ENCODE results near the gene MEF2A. TPM values are rescaled to one million over a fixed set of nuclear protein-coding genes. Genes with fewer than 3 reads are reported as not detected.
A peak's percentile ranks its signal among the peaks of the same experiment; 100 is the strongest.

Gene MEF2A
- total and polyA plus RNA-seq, 2 experiments from 2014 or later = 91.7 to 556 TPM

DNA sequence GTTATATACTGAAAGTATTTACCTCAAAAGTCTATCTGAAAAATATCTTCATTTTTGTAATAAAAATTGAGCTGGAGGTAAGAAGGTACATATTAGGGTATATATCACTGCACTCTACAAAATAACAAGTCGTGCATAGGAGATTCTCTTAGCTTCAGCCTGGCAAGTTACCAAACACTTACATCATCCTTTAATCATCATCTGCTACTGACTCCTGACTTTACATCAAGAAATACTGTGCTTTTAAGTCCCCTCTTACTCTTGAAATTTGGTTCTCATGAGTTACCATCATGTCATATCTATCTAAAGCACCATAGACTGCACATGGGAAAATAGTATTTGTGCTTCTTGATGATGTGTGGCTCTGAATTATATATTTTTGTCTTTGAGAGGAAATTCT lies 116.7 kb downstream of the MEF2A start:
- TF ChIP-seq, protein P1, sequence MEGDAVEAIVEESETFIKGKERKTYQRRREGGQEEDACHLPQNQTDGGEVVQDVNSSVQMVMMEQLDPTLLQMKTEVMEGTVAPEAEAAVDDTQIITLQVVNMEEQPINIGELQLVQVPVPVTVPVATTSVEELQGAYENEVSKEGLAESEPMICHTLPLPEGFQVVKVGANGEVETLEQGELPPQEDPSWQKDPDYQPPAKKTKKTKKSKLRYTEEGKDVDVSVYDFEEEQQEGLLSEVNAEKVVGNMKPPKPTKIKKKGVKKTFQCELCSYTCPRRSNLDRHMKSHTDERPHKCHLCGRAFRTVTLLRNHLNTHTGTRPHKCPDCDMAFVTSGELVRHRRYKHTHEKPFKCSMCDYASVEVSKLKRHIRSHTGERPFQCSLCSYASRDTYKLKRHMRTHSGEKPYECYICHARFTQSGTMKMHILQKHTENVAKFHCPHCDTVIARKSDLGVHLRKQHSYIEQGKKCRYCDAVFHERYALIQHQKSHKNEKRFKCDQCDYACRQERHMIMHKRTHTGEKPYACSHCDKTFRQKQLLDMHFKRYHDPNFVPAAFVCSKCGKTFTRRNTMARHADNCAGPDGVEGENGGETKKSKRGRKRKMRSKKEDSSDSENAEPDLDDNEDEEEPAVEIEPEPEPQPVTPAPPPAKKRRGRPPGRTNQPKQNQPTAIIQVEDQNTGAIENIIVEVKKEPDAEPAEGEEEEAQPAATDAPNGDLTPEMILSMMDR (IDR thresholded peaks at IDR 0.05; ENCODE audit: low read depth, low read length) = no peak
- Histone ChIP-seq H3K36me3 (peaks cover 51% of the 10 kb centered on the region), H3K27ac (peak overlapping the region; percentile 66), H3K27me3 (no peaks in the 10 kb centered on the region), H3K4me3 (no peak overlapping the region), H3K4me1 (ENCODE audit: low read depth) (no peaks in the 10 kb centered on the region), H3K9me3 (ENCODE audit: low read depth) (no peaks in the 10 kb centered on the region)
- peak in 1 of 2 donors; percentile 88 for DNase-seq (ENCODE audit: low read depth in 1 of 2, low spot score in 1 of 2)

DNA sequence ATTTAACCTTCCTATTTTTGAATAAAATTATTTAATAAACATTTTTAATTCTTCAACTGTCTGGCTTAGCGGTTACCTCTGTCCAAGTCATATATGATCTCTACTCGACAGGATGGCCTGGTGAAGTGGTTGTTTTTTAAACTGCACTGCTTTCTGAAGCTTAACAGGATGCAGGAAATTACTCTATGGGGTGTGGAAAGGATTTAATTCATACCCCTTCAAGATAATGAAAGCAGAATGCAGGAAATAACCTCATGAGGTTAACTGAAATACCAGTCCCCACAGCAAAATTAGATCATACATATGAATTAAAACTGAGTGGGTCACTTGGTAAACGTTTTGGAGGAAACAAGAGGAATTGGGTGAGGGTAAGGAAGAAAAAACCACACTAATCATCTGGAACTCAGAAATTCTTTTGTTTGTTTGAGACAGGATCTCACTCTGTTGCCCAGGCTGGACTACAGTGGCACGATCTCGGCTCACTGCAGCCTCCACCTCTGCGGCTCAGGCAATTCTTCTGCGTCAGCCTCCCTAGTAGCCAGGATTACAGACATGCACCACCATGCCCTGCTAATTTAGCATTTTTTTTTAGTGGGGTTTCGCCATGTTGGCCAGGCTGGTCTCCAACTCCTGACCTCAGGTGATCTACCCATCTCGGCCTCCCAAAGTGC lies 117.4 kb downstream of the MEF2A start:
- peak in 1 of 2 donors; percentile 58 for DNase-seq (ENCODE audit: low read depth in 1 of 2, low spot score in 1 of 2)
- peak overlapping the region; percentile 66 for H3K27ac ChIP-seq

DNA sequence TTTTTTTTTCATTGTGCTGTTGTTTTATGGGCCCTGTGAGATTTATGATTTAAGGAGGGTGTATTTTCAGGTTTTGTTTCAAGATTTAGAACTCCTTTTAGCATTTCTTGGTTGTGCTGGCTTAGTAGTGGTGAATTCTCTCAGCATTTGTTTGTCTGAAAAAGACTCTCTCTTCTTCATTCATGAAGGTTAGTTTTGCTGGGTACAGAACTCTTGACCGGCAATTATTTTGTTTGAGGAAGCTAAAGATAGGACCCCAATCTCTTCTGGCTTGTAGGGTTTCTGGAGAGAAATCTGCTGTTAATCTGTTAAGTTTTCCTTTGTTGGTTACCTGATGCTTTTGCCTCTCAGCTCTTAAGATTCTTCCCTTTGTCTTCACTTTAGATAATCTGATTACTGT lies 120.5 kb downstream of the MEF2A start:
- no peak for DNase-seq (ENCODE audit: low read depth in 1 of 2, low spot score in 1 of 2)
- TF ChIP-seq, protein P1 (IDR thresholded peaks at IDR 0.05; ENCODE audit: low read depth, low read length) = no peak
- Histone ChIP-seq H3K36me3 (peaks cover 41% of the 10 kb centered on the region), H3K9me3 (ENCODE audit: low read depth) (no peaks in the 10 kb centered on the region), H3K27me3 (no peaks in the 10 kb centered on the region), H3K4me3 (no peak overlapping the region), H3K27ac (no peak overlapping the region), H3K4me1 (ENCODE audit: low read depth) (no peaks in the 10 kb centered on the region)

More for the DNA sequence above, 117.4 kb downstream of the MEF2A start:
- H3K4me1 ChIP-seq (ENCODE audit: low read depth) = no peaks in the 10 kb centered on the region
- TF ChIP-seq, protein P1 (IDR thresholded peaks at IDR 0.05; ENCODE audit: low read depth, low read length) = no peak
- H3K27me3 ChIP-seq = no peaks in the 10 kb centered on the region
- no peaks in the 10 kb centered on the region for H3K9me3 ChIP-seq (ENCODE audit: low read depth)
- peaks cover 44% of the 10 kb centered on the region for H3K36me3 ChIP-seq
- H3K4me3 ChIP-seq = no peak overlapping the region

DNA sequence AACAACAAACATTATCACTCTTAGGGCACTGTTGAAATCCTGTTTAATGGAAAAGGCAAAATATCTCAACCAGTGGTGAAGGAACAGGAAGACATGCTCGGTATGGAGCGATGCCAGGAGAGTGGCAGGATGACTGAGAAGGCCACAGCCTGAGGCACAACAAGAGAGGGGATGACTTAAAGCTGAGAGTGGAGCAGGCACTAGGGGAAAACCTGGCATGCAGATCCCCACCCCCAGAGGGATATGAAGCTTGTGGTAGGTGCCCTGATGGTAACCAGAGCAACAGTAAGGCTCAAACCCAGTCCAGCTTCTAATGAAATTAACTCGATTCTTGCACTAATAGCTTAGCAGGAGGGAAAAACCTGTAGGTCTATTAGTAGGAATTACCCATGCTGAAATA lies 127.0 kb downstream of the MEF2A start:
- TF ChIP-seq, protein P1 (IDR thresholded peaks at IDR 0.05; ENCODE audit: low read depth, low read length) = no peak
- Histone ChIP-seq H3K36me3 (peaks cover 61% of the 10 kb centered on the region), H3K4me1 (ENCODE audit: low read depth) (peaks cover 21% of the 10 kb centered on the region), H3K9me3 (ENCODE audit: low read depth) (no peaks in the 10 kb centered on the region), H3K4me3 (no peak overlapping the region), H3K27ac (peak overlapping the region; percentile 79), H3K27me3 (no peaks in the 10 kb centered on the region)
- no peak for DNase-seq (ENCODE audit: low read depth in 1 of 2, low spot score in 1 of 2)

DNA sequence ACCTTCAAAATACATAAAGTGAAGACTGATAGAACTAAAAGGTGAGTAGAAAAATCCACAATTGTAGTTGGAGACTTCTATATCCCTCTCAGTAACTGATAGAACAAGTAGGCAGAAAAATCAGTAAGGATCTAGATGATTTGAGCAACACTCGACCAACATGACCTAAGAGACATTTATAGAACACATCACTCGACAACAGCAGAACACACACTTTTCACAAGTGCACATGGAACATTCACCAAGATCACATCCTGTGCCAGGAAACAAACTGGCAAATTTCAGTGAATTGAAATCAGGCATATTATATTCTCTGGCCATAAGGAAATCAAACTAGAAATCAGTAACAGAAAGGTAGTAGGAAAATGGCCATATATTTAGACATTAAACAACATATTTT lies 130.3 kb downstream of the MEF2A start:
- peak overlapping the region; percentile 63 for H3K27ac ChIP-seq
- H3K9me3 ChIP-seq (ENCODE audit: low read depth) = no peaks in the 10 kb centered on the region
- no peak for DNase-seq (ENCODE audit: low read depth in 1 of 2, low spot score in 1 of 2)
- H3K27me3 ChIP-seq = no peaks in the 10 kb centered on the region
- no peak overlapping the region for H3K4me3 ChIP-seq
- TF ChIP-seq, protein P1 (IDR thresholded peaks at IDR 0.05; ENCODE audit: low read depth, low read length) = no peak
- peaks cover 42% of the 10 kb centered on the region for H3K36me3 ChIP-seq
- peaks cover 27% of the 10 kb centered on the region for H3K4me1 ChIP-seq (ENCODE audit: low read depth)

All from cardiac muscle cell (in vitro differentiated cells and primary cell).